ENCODE data around the gene HNRNPR.

DNA sequence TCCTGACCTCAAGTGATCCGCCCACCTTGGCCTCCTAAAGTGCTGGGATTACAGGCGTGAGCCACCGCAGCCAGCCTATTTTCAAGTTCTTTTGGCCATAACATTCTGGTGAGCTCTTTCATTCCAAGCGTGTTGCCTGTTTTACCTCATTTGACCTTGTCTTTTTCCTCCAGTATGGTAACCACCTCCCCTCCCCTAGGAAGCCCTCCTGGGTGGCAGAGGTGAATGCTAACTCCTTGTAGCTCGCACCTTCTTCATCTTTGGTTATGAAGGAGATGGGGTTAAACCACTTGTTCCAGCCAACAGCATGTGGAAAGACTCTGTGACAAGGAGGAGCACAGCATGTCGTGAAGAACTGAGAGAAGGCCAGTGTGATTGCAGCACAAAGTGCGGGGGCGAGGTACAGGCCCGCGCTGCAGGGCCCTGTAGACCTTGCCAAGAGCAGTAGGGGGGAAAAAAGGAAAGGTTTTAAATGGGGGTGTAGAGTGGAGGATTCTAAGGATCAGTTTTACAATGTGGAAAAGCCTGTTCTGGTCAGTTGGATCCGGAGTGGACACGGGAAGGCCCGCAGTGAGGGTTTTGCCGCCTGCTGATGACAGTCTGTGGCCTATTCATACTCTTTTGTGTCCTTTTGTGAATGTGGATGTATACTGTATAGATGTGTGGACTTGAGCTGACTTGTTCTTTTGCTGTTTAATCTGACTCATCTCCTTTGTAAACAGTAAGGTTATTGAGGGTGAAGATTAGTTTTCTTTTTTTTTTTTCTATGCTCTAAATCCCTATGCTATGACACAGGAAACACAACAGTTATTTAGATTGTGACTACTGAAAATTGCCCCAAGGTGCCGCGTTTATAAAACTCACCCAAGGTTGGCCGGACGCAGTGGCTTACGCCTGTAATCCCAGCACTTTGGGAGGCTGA, 33.1 kb upstream of the HNRNPR start:
- no peak for TF ChIP-seq EZH2 (IDR thresholded peaks at IDR 0.05; ENCODE audit: low read length, missing control alignments)
- TF ChIP-seq, protein P1, sequence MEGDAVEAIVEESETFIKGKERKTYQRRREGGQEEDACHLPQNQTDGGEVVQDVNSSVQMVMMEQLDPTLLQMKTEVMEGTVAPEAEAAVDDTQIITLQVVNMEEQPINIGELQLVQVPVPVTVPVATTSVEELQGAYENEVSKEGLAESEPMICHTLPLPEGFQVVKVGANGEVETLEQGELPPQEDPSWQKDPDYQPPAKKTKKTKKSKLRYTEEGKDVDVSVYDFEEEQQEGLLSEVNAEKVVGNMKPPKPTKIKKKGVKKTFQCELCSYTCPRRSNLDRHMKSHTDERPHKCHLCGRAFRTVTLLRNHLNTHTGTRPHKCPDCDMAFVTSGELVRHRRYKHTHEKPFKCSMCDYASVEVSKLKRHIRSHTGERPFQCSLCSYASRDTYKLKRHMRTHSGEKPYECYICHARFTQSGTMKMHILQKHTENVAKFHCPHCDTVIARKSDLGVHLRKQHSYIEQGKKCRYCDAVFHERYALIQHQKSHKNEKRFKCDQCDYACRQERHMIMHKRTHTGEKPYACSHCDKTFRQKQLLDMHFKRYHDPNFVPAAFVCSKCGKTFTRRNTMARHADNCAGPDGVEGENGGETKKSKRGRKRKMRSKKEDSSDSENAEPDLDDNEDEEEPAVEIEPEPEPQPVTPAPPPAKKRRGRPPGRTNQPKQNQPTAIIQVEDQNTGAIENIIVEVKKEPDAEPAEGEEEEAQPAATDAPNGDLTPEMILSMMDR (conservative IDR thresholded peaks at IDR 0.05 in 1 of 2, IDR thresholded peaks at IDR 0.05 in 1 of 2; ENCODE audit: low read depth in 1 of 2, low read length in 2 of 2): no peak

All from fibroblast of lung (primary cell).